Neural crest cell (in vitro differentiated cells): ENCODE measurements around the gene TBXAS1. TPM values are rescaled to one million over a fixed set of nuclear protein-coding genes. Genes with fewer than 3 reads are reported as not detected.

Experiments
- DNase-seq: peaks from one replicate; pipeline ENCODE4 v3.0.0; 2021; ENCODE audit warnings: low read depth, mixed read lengths, low spot score
- H3K27ac Mint-ChIP-seq: one replicate; pipeline ENCODE4 v1.8.0; 2021; ENCODE audit warnings: mild to moderate bottlenecking, mixed read lengths; ENCODE audit not compliant: unreplicated experiment
- H3K27me3 Mint-ChIP-seq: 2 replicates; pipeline ENCODE4 v1.8.0; 2021; ENCODE audit warnings: low read depth, mild to moderate bottlenecking, mixed read lengths
- H3K36me3 Mint-ChIP-seq: 2 replicates; pipeline ENCODE4 v1.8.0; 2021; ENCODE audit warnings: low read depth, mild to moderate bottlenecking, mixed read lengths
- H3K4me1 Mint-ChIP-seq: 2 replicates; pipeline ENCODE4 v1.8.0; 2021; ENCODE audit warnings: mixed read lengths
- H3K4me3 Mint-ChIP-seq: one replicate; pipeline ENCODE4 v1.8.0; 2021; ENCODE audit warnings: mild to moderate bottlenecking, mixed read lengths
- H3K9me3 Mint-ChIP-seq: 2 replicates; pipeline ENCODE4 v1.8.0; 2021; ENCODE audit warnings: mixed read lengths
- CTCF ChIP-seq: fragments of 200-600 bp; sonication (generic); conservative IDR thresholded peaks from 2 replicates; pipeline ENCODE4 v1.5.0; 2021; ENCODE audit warnings: antibody characterized with exemption, mild to moderate bottlenecking
- total RNA-seq: library from RNA; stranded (reverse); gene quantifications from 2 replicates; pipeline ENCODE4 v1.2.1, GENCODE V29; 2021

TBXAS1 gene
- total RNA-seq, 1 donor from 2014 or later: 5.7 TPM

- Mint-ChIP-seq H3K4me1 (peaks cover 6% of the 10 kb centered on the region), H3K9me3 (no peaks in the 10 kb centered on the region), H3K27me3 (peaks cover 4% of the 10 kb centered on the region), H3K4me3 (no peak overlapping the region), H3K36me3 (no peaks in the 10 kb centered on the region), H3K27ac (no peak overlapping the region)
- DNase-seq: no peak
- no peak for TF ChIP-seq CTCF
These were observed 175.6 kb downstream of the TBXAS1 start for GRCh38 chr7:140004672-140005071.

- no peak for TF ChIP-seq CTCF
- peaks cover 8% of the 10 kb centered on the region for H3K4me1 Mint-ChIP-seq
- no peaks in the 10 kb centered on the region for H3K9me3 Mint-ChIP-seq
- peaks cover 5% of the 10 kb centered on the region for H3K27me3 Mint-ChIP-seq
- DNase-seq: no peak
- no peaks in the 10 kb centered on the region for H3K36me3 Mint-ChIP-seq
- no peak overlapping the region for H3K4me3 Mint-ChIP-seq
- no peak overlapping the region for H3K27ac Mint-ChIP-seq
These were observed 176.3 kb downstream of the TBXAS1 start for GRCh38 chr7:140005341-140005740.

- Mint-ChIP-seq H3K4me1 (peaks cover 12% of the 10 kb centered on the region), H3K27me3 (peaks cover 10% of the 10 kb centered on the region), H3K27ac (no peak overlapping the region), H3K9me3 (no peaks in the 10 kb centered on the region), H3K4me3 (no peak overlapping the region), H3K36me3 (no peaks in the 10 kb centered on the region)
- peak; percentile 36 for DNase-seq
- TF ChIP-seq CTCF: peak; percentile 47
These were observed 176.9 kb downstream of the TBXAS1 start for GRCh38 chr7:140005754-140006503.

GRCh38 chr7:140006600-140006999 lies 177.5 kb downstream of the TBXAS1 start:
- DNase-seq: no peak
- TF ChIP-seq CTCF: no peak
- no peaks in the 10 kb centered on the region for H3K9me3 Mint-ChIP-seq

GRCh38 chr7:140007051-140007690 lies 178.1 kb downstream of the TBXAS1 start:
- no peak for DNase-seq

More at GRCh38 chr7:140006600-140006999, 177.5 kb downstream of the TBXAS1 start:
- Mint-ChIP-seq H3K4me3 (no peak overlapping the region), H3K27me3 (peaks cover 16% of the 10 kb centered on the region), H3K27ac (no peak overlapping the region), H3K36me3 (no peaks in the 10 kb centered on the region), H3K4me1 (peaks cover 12% of the 10 kb centered on the region)

More at GRCh38 chr7:140007051-140007690, 178.1 kb downstream of the TBXAS1 start:
- H3K4me1 Mint-ChIP-seq: peaks cover 10% of the 10 kb centered on the region
- no peak overlapping the region for H3K27ac Mint-ChIP-seq
- H3K9me3 Mint-ChIP-seq: no peaks in the 10 kb centered on the region
- TF ChIP-seq CTCF: no peak
- no peak overlapping the region for H3K4me3 Mint-ChIP-seq
- peaks cover 21% of the 10 kb centered on the region for H3K27me3 Mint-ChIP-seq
- no peaks in the 10 kb centered on the region for H3K36me3 Mint-ChIP-seq
